Medulla oblongata (tissue), 1 donor: ENCODE measurements around the gene RYR1.
"Not testable (repeated sequence)": the region's sequence is repeated elsewhere in the genome, so short reads cannot be mapped to it uniquely, and the experiment has no call there.

Experiments
- DNase-seq: peaks from one replicate; pipeline ENCODE4 v3.0.0-alpha.2; 2015; ENCODE audit errors: extremely low spot score

The RYR1 gene

GRCh38 chr19:38561658-38562057 lies 128.2 kb downstream of the RYR1 start:
- no peak for DNase-seq

- no peak for DNase-seq
Measured at GRCh38 chr19:38562096-38562495, 128.6 kb downstream of the RYR1 start.

GRCh38 chr19:38563475-38563874 lies 130.0 kb downstream of the RYR1 start:
- no peak for DNase-seq

- DNase-seq: no peak
Measured at GRCh38 chr19:38564981-38565690, 131.6 kb downstream of the RYR1 start.

GRCh38 chr19:38565691-38566105 lies 132.2 kb downstream of the RYR1 start:
- no peak for DNase-seq

- no peak for DNase-seq
Measured at GRCh38 chr19:38569368-38569983, 136.0 kb downstream of the RYR1 start.

- no peak for DNase-seq
Measured at GRCh38 chr19:38571682-38572081, 138.2 kb downstream of the RYR1 start.

- no peak for DNase-seq
Measured at GRCh38 chr19:38577826-38578225, 144.3 kb downstream of the RYR1 start.

GRCh38 chr19:38579304-38579703 lies 145.8 kb downstream of the RYR1 start:
- DNase-seq: not testable (repeated sequence)

- DNase-seq: no peak
Measured at GRCh38 chr19:38580080-38580479, 146.6 kb downstream of the RYR1 start.

GRCh38 chr19:38583219-38583984 lies 149.9 kb downstream of the RYR1 start:
- peak; percentile 11 for DNase-seq

- DNase-seq: no peak
Measured at GRCh38 chr19:38583985-38584305, 150.5 kb downstream of the RYR1 start.

- no peak for DNase-seq
Measured at GRCh38 chr19:38587562-38587961, 154.1 kb downstream of the RYR1 start.

GRCh38 chr19:38588041-38588440 lies 154.6 kb downstream of the RYR1 start:
- DNase-seq: no peak

- no peak for DNase-seq
Measured at GRCh38 chr19:38592940-38593339, 159.4 kb downstream of the RYR1 start.

GRCh38 chr19:38596057-38596981 lies 162.8 kb downstream of the RYR1 start:
- no peak for DNase-seq

- no peak for DNase-seq
Measured at GRCh38 chr19:38597075-38597474, 163.6 kb downstream of the RYR1 start.

- no peak for DNase-seq
Measured at GRCh38 chr19:38599722-38600121, 166.2 kb downstream of the RYR1 start.

GRCh38 chr19:38602856-38603255 lies 169.4 kb downstream of the RYR1 start:
- DNase-seq: not testable (repeated sequence)

GRCh38 chr19:38606131-38606530 lies 172.6 kb downstream of the RYR1 start:
- DNase-seq: no peak

GRCh38 chr19:38614289-38614688 lies 180.8 kb downstream of the RYR1 start:
- no peak for DNase-seq
